Measurements from ENCODE around the gene NARS2.
"Not testable (repeated sequence)": the region's sequence is repeated elsewhere in the genome, so short reads cannot be mapped to it uniquely, and the experiment has no call there.

Gene NARS2

GRCh38 chr11:78575478-78575877, 814 bp upstream of the NARS2 start:
- no peak for DNase-seq (ENCODE audit: low spot score)

GRCh38 chr11:78573681-78574080, 983 bp downstream of the NARS2 start:
- no peak for DNase-seq (ENCODE audit: low spot score)

- DNase-seq (ENCODE audit: low spot score), result no peak
Measured at GRCh38 chr11:78573271-78573670, 1.4 kb downstream of the NARS2 start.

- no peak for DNase-seq (ENCODE audit: low spot score)
Measured at GRCh38 chr11:78572394-78572793, 2.3 kb downstream of the NARS2 start.

GRCh38 chr11:78570031-78570430, 4.6 kb downstream of the NARS2 start:
- DNase-seq (ENCODE audit: low spot score), result no peak

- DNase-seq (ENCODE audit: low spot score), result no peak
Measured at GRCh38 chr11:78567209-78567608, 7.5 kb downstream of the NARS2 start.

- DNase-seq (ENCODE audit: low spot score), result peak; percentile 25
Measured at GRCh38 chr11:78564490-78565467, 9.9 kb downstream of the NARS2 start.

- DNase-seq (ENCODE audit: low spot score), result not testable (repeated sequence)
Measured at GRCh38 chr11:78564037-78564436, 10.6 kb downstream of the NARS2 start.

GRCh38 chr11:78563090-78563489, 11.6 kb downstream of the NARS2 start:
- DNase-seq (ENCODE audit: low spot score), result not testable (repeated sequence)

GRCh38 chr11:78562398-78562797, 12.3 kb downstream of the NARS2 start:
- peak; percentile 22 for DNase-seq (ENCODE audit: low spot score)

- DNase-seq (ENCODE audit: low spot score), result no peak
Measured at GRCh38 chr11:78560826-78561484, 13.7 kb downstream of the NARS2 start.

- no peak for DNase-seq (ENCODE audit: low spot score)
Measured at GRCh38 chr11:78560153-78560552, 14.5 kb downstream of the NARS2 start.

- DNase-seq (ENCODE audit: low spot score), result no peak
Measured at GRCh38 chr11:78557236-78557635, 17.4 kb downstream of the NARS2 start.

GRCh38 chr11:78555592-78555991, 19.1 kb downstream of the NARS2 start:
- no peak for DNase-seq (ENCODE audit: low spot score)

GRCh38 chr11:78552881-78553280, 21.8 kb downstream of the NARS2 start:
- DNase-seq (ENCODE audit: low spot score), result no peak

- DNase-seq (ENCODE audit: low spot score), result not testable (repeated sequence)
Measured at GRCh38 chr11:78552139-78552538, 22.5 kb downstream of the NARS2 start.

GRCh38 chr11:78551066-78551465, 23.6 kb downstream of the NARS2 start:
- no peak for DNase-seq (ENCODE audit: low spot score)

- no peak for DNase-seq (ENCODE audit: low spot score)
Measured at GRCh38 chr11:78549624-78550409, 24.8 kb downstream of the NARS2 start.

- DNase-seq (ENCODE audit: low spot score), result no peak
Measured at GRCh38 chr11:78548911-78549590, 25.6 kb downstream of the NARS2 start.

GRCh38 chr11:78547931-78548705, 26.5 kb downstream of the NARS2 start:
- DNase-seq (ENCODE audit: low spot score), result no peak

- DNase-seq (ENCODE audit: low spot score), result no peak
Measured at GRCh38 chr11:78542007-78542406, 32.7 kb downstream of the NARS2 start.
